Activated naive CD4-positive, alpha-beta T cell treated with anti-CD3 and anti-CD28 coated beads, Interleukin-2, amount 10 ng/mL, durations not matched to agents 5 hours and 36 hours (primary cell): Measurements from ENCODE around the gene PRR20B. TPM values are rescaled to one million over a fixed set of nuclear protein-coding genes. Genes with fewer than 3 reads are reported as not detected.

Source experiments
- total RNA-seq, 2 experiments: library from RNA; stranded (reverse); gene quantifications; one replicate each; pipeline ENCODE4 v1.2.3, GENCODE V29; 2021

Gene PRR20B
- total RNA-seq = not detected

GRCh38 chr13:57147188-57147587 lies at the start of gene PRR20B:
TSS of gene PRR20B (plus strand) at chr13:57147488. CDS start at chr13:57147875, 387 bp downstream.

GRCh38 chr13:57140235-57140968 lies 6.9 kb upstream of the PRR20B start, which contains the start of gene PRR20A:
TSS of gene PRR20A (plus strand) at chr13:57140918. CDS start at chr13:57141305, 387 bp downstream.

DNA sequence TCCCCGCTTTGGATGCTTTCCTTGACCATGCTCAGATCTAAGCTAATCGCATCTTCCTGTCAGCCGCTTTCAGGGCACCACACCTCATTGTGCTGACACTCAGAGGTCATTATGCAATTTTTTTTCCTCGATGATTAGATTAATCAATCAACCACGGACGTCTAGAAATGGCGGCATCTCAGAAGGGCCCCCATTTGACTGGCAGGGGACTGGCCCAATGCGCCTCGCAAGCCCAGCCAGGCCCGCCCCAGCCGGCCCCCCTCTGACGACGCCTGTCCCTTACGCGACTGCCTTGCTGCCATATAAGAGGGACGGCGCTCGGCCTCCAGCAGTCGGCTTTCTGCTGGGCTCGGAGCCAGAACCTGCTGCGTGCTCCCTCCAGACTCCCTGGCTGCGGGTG lies 6.5 kb downstream of the PRR20B start, which contains the start of gene PRR20C:
TSS of gene PRR20C (plus strand) at position 301 of the 400 bp plus-strand sequence. CDS start 387 bp downstream, outside the sequence.

DNA sequence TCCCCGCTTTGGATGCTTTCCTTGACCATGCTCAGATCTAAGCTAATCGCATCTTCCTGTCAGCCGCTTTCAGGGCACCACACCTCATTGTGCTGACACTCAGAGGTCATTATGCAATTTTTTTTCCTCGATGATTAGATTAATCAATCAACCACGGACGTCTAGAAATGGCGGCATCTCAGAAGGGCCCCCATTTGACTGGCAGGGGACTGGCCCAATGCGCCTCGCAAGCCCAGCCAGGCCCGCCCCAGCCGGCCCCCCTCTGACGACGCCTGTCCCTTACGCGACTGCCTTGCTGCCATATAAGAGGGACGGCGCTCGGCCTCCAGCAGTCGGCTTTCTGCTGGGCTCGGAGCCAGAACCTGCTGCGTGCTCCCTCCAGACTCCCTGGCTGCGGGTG lies 13.0 kb downstream of the PRR20B start, which contains the start of gene PRR20D:
TSS of gene PRR20D (plus strand) at position 301 of the 400 bp plus-strand sequence. CDS start 387 bp downstream, outside the sequence.

DNA sequence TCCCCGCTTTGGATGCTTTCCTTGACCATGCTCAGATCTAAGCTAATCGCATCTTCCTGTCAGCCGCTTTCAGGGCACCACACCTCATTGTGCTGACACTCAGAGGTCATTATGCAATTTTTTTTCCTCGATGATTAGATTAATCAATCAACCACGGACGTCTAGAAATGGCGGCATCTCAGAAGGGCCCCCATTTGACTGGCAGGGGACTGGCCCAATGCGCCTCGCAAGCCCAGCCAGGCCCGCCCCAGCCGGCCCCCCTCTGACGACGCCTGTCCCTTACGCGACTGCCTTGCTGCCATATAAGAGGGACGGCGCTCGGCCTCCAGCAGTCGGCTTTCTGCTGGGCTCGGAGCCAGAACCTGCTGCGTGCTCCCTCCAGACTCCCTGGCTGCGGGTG lies 19.6 kb downstream of the PRR20B start, which contains the start of gene PRR20E:
TSS of gene PRR20E (plus strand) at position 301 of the 400 bp plus-strand sequence. CDS start 387 bp downstream, outside the sequence.

Other genes starting within 250 kb of the PRR20B start
- gene PRR20A, start 6.6 kb upstream of the PRR20B start, total RNA-seq = not detected
- not detected for gene PRR20C, start 6.6 kb downstream of the PRR20B start, total RNA-seq
- gene PRR20D, start 13.1 kb downstream of the PRR20B start, total RNA-seq = not detected
- gene PRR20E, start 19.7 kb downstream of the PRR20B start, total RNA-seq = not detected